HG02938 (cell line): ENCODE data around the gene CCDC71L.

Experiments used
- ATAC-seq: cut with Tn5 transposase; IDR thresholded peaks from one replicate; pipeline ENCODE4 v1.9.1; 2021; ENCODE audit warnings: mild to moderate bottlenecking, moderate library complexity; ENCODE audit not compliant: unreplicated experiment

CCDC71L gene

DNA sequence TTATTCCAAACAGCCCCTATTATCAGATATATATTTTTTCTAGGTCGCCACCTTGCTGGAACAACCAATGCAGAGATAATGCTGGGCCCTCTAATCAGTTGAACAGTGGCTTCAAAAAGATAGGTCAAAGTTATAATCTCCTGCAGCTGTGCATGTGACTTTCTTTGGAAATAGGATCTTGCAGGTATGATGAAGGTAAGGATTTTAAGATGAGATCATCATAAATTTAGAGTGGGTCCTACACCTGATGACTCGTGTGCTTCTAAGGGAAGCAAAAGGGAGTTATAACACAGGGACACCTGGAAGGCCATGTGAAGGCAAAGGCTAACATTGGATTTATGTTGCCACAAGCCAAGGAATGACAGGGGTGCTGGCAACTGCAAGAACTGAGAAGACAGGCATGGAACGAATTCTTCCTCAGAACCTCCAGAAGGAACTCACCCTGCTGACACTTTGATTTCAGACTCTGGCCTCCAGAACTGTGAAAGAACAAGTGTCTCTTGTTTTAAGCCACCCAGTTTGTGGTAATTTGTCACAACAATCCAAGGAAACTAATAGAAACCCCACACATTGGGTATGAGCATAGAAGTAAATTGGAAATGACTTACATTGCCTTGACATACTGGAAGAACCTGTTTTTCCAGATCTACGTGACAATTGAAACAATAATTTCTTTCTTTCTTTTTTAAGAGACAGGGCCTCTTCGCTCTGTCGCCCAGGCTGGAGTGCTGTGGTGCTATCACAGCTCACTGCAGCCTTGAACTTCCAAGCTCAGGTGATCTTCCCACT is 34.4 kb downstream of the CCDC71L start:
- ATAC-seq = no peak

DNA sequence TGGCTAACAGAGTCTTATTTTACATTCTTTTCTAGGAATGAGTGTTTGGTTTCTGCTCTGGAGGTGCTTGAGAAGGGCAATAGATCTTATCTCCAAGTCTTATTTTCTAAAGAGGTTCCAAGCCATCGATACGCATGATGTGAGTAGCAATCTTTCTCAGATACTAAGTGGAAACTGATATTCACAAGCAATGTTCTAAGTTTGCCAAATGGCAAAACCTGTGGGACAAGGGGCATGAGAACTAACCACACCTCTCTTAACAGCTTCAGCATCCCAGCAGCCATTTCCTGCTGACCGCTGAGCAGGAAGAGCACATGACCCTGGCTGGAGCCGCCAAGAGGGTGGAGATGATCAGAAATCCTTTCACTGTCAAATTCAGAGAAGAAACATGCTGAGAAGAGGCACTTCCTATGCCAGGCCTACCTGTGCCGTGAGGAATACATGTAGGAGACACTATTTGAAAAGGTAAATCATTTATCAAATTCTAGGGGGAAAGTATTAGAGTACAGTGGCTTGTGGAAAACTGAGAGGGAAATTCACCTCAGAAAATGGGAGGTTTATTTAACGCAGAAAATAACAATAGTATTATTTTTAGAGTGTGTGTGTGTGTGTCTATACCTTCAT is 35.2 kb downstream of the CCDC71L start:
- no peak for ATAC-seq

DNA sequence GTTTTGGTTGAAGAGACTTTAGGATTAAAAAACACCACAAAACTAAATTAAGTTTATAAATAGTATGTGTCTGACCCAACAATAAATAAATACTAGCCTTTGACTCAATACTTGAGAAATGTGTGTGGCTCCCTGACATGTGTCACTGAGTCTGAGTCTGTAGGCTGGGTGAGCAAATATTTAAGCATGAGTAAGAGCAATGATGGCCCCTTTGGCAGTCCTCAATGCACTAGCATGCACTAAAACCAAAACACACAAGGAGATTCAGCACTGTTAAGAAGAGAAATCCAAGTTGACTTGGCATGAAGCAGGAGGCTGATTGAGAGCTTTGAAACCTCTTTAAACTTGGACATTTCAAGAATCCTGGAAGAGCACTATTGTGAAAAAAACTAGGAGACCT is 37.1 kb downstream of the CCDC71L start:
- ATAC-seq = no peak

DNA sequence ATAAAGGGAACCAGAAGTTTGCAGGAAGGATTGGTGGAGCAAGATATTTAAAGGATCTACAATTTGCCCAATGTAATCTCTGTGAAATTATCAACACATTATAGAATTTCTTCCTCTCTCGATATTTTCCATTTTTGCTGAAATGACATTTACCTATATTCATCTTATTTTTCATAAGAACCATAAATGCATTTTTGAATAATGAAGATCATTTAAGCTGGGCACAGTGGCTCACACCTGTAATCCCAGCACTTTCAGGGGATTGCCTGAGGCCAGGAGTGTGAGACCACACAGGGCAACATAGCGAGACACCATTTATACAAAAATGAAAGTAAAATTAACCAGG is 37.7 kb downstream of the CCDC71L start:
- no peak for ATAC-seq

DNA sequence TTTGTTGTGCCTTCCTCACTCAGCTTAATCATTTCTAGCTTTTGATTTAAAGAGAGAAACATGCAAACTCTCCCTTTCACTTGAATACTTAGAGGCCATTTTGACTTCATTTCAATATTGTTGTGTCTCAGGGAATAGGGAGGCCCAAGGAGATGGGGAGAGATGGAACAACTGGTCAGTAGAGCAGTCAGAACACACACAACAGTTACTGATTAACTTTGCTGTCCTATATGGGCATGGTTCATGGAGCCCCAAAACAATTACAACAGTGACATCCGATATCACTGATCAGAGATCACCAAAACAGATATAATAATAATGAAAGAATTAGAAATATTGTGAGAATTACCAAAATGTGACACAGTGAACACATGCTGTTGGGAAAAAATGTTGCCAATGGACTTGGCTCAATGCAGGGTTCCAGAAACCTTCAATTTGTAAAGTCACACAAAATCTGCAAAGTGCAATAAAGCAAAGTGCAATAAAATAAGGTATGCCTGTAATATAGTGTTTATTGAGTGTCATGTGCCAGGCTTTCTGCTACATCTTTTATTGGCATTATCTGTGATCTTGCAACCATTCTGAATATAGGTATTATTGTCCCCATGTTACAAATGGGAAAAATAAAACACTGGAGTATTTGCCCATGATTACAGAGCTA is 38.2 kb downstream of the CCDC71L start:
- no peak for ATAC-seq

DNA sequence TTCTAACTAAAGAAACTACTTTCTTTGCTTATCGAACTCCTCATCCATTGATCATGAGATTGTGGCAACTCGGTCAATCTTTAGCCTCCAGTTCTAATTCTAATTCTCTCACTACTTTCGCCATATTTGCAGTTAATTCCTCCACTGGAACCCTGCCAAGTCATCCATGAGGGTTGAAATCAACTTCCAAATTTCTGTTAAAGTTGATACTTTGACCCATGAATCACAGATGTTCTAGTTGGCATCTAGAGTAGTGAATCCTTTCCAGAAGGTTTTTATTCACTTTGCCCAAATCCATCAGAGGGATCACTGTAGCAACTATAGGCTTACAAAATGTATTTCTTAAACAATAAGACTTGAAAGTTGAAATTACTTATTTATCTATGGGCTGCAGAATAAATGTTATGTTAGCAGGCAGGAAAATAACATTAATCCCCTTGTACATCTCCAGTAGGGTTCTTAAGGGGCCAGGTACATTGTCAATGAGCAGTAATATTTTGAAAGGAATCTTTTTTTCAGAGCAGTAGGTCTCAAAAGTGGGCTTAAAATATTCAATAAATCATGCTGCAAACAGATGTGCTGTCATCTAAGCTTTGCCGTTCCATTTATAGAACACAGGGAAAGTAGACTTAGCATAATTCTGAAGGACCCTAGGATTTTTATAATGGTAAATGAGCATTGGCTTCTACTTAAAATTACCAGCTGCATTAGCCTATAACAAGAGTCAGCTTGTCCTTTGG is 39.4 kb downstream of the CCDC71L start:
- no peak for ATAC-seq

DNA sequence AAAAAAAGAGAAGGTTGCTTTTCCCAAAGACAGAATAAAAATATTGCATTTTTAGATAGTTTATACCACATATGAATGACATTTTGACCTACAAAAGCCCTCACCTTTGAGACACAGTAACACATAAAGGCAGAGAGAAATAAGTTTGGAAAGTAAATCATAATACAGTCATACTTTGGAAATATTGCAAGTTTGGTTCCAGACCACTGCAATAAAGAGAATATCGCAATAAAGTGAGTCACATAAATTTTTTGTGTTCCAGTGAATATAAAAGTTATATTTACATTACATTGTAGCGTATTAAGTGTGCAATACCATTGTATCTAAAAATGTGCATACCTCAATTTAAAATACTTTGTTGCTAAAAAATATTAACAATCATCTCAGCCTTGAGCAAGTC is 40.3 kb downstream of the CCDC71L start:
- no peak for ATAC-seq

DNA sequence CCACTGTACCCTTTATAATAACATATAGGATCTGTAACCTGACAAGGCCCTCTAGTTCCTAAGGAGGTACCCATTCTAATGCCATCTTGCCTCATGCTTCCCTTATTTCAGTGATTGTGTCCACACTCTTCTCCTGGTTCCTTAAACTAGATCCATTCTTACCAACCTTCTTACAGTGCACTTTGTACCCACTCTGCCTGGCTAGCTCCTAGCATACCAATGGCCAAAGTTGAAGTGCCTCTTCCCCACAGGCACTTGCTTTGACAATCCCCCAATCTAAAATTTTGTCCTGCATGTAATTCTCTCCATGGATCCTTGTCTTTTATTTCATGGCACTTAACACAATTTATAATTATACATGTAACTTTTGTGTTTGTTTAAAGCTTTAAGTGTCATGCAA is 40.9 kb downstream of the CCDC71L start:
- ATAC-seq = no peak

DNA sequence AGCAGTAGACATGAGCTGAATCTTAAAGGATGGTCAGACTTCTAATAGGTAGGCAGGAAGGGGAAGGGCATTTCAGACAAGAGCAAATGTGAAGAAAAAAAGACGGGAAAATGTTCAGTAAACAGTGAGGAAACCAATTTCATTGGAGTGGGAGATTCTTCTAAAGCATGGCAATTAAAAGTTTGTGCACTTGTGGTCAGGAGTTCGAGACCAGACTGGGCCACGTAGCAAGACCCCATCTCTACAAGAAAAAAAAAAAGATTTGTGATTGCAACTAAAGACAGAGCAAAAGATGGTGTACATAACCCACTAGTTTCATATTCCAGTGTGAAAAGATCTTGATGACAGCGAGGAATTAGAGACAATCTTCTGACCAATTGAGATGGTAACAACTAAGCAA is 41.7 kb downstream of the CCDC71L start:
- no peak for ATAC-seq

DNA sequence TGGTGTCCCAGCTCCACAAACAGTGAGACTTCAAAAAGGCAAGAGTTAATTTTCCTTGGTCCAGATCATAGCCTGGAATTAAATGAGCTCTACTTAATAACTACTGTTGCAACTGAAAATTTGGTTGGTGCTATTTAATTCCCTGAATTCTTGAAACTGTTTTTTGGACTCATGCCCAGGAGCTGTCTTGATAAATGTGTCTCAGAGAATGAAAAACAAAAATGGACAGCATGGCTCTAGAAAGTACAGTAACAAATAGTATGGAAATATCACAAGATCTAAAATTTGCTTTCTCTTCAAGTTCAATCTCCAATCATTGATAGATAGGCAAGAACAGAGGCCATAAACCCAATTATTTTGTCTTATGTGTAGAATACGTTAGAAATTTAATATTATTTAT is 42.5 kb downstream of the CCDC71L start:
- no peak for ATAC-seq

DNA sequence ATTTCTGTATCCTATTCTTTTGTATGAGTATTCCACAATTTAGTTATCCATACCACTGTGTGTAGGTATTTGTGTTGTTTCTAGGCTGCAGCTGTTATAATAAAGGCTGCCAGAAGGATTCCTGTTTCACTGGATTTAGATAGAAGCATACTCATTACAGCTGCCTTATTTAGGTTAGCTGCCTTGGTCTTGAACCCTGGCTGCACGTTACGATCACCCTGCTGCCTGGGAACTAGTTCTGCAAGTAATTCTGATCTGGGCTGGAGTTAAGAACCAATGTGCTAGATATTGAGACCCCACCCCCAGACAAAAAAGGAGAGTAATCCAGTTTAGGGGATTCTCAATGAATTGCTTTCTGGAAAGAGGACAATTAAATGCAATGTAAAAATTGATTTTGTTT is 43.1 kb downstream of the CCDC71L start:
- no peak for ATAC-seq

DNA sequence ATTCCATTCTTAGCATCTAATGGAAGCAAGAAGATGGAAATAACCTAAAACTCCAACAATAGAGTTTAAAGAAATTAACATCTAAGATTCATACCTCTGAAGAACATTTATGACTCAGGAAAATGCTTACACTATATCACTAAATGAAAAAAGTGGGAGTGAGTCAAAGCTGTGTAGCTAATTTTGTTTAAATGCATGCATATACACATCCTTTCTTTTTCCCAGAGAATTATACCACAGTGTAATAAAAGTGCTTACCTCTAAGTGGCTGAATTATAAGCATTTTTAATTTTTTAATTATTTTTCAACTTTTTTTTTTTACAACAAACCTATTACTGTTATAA is 44.3 kb downstream of the CCDC71L start:
- no peak for ATAC-seq

DNA sequence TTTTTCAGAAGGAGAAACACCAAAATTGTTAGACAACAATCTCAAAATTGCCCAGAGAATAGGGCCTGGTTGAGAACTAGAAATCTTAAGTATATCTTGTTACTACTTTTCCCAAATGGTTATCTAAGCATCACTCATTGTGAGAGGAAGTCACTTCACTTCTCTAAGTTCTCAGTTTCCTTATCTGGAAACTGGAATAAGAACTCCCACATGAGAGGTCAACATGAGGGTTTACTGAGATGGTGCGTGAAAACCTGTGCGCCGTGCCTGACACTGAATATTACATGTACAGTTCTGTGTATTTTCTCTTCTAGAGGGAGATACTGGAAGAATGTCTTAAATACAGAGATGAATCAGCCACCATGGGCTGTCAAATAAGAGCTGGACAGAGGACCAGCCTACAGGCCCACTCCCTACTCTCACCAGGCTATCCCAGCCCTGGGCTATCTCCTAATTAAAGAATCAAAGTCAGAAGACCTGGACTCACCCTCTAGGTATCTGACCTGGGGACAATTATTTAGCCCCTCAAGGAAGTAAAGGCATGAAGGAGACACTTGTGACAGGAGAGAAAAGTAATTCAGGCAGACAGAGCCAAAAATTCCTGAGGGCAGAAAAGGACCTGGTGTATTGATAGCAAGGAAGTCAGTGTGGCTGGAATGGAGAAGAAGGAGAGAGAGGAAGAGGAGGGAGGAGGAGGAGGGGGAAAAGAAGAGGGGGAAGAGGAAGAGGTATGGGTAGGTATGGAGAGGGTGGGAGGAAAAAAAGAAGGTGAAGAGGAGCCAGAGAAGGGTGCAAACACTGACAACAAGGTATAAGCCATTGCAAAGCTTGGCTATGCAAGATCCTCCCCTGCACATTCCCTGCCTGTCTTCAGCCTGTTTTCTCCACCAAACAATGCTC is 44.9 kb downstream of the CCDC71L start:
- ATAC-seq = no peak

DNA sequence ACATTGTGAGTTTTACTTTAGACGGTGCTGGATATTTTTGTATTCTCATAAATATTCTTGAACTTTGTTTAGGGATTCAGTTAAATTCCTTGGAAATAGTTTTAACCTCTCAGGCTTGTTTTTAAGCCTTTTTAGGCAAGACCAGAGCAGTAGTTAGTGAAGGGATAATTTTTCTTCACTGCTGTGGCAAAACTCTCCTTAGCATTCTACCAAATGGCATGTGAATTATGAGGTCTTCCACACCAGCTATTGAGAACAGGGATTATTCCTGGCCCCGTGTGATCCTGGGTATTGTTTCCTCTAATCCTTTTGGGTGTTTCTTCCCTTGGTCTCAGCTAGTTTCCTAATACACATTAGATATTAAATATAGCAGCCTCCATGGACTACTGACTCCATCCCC is 46.2 kb downstream of the CCDC71L start:
- no peak for ATAC-seq

DNA sequence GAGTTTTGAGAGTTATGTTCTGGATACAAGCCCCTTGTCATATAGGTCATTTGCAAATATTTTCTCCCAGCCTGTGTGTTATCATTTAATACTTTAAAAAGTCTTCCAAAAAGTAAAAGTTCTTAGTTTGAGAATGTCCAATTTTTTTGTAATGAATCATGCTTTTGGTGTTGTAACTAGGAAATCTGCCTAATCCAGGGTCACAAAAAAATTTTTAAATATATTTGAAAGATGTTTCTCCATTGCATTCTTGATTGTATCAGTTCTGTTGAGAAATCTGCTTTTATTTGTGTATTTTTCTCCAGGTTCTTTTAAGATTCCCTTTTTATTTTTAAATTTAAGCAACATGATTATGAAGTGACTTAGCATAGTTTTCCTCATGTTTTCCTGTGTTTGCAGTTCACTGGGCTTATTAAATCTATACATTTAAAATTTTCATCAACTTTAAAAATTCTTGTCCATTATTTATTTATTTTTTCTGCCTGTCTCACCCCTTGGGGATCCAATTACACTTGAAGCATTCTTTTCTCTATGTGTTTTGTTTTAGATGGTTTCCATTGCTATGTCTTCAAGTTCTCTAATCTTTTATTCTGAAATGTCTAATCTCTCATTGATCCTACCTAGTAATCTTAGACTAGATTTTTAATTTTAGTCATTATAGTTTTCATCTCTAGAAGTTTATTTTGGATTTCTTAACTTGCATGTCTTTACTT is 47.0 kb downstream of the CCDC71L start:
- no peak for ATAC-seq

DNA sequence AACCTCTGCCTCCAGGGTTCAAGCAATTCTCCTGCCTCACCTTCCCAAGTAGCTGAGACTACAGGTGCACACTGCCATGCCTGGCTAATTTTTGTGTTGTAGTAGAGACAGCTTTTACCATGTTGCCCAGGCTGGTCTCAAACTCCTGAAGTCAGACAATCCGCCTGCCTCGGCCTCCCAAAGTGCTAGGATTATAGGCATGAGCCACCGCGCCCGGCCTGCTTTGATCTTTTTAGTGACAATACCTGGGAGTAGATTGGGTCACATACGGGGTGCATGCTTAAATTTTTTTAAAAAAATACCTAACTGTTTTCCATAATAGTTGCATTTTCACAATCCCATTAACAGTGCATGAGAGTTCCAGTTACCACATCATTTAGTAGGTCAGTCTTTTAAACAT is 47.7 kb downstream of the CCDC71L start:
- ATAC-seq = no peak

DNA sequence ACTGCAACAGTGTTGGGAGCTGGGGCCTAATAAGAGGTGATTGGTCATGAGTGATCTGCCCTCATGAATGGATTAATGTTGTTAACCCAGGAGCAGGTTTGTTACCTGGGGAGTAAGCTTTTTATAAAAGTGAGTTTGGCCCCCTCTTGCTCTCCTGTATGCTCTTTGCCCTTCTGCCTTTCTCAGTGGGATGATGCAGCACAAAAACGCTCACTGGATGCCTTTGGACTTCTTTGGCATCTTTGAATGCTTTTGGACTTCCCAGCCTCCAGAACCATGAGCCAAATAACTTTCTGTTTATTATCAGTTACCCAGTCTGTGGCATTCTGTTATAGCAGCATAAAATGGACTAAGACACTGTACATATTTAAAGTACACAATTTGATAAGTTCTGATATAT is 48.5 kb downstream of the CCDC71L start:
- ATAC-seq = no peak

DNA sequence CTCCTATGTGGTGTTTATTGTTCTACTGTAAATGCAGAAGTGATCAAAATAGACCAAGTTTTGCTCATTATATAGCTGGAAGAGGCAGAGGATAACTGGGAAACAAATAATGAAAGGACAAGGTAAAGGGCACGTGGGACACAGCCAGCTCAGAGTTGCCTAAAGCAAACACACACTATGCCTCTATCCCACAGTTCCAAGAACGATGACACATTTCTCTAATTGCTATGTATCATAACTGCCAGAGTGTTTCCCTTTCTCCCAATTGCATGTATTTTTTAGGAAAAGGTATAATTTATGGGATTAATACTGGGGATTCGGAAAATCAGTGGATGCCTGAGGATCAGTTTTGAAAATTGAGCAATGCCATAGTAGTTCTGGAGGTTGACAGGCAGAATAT is 49.0 kb downstream of the CCDC71L start:
- ATAC-seq = no peak

DNA sequence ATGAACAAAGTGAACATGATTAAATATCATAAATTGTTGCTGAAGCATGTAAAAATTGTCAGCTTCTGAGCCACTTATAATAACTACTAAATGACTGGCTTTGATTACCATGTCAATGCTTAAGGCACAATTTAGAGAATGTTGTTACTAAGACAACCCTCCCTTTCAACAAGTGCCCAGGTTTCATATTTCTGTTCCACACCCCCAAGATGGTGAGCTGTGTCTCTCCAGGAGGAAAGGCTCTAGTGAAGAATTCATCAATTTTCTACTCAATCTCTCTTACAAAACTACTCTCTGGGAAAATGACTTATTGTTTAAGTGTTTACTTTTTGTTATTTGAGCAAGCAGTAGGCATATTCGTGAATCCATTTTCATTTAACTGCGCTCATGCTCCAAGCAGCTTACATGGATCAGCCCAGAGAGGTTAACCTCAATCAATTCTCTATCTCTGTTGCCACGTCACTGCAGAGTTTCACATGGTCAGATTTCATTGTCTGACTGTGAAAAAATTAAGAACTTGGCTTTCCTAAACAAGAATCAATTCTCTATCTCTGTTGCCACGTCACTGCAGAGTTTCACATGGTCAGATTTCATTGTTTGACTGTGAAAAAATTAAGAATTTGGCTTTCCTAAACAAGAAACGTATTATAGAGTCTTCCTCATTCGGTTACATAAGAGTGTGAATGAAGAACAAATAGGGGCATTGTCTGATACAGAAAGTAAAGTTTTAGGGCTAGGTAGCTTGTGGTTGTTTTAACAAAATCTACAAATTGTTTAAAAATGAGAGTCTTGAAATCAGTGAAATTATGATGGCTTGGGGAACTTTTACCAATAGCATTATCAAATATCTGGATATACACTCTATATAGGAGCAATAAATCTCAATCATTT is 49.7 kb downstream of the CCDC71L start:
- no peak for ATAC-seq
